ENCODE measurements around the gene MRPS14.

MRPS14 gene

DNA sequence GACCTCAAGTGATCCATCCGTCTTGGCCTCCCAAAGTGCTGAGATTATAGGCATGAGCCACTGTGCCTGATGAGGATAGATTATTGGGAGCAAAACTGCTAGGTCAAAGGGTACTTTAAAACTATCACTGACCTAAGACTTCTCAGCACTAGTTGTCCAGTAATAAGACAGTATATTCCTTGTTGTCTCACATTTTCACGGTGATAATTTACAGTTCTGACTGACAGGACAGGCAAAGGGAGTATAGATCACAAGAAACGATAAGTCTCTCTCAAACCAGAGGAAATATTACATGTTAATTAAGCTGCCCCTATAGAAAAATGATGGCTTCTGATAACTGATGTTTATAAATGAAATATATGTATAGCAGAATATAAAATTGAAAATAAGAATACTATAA is 3.7 kb downstream of the MRPS14 start:
- no peak for DNase-seq

DNA sequence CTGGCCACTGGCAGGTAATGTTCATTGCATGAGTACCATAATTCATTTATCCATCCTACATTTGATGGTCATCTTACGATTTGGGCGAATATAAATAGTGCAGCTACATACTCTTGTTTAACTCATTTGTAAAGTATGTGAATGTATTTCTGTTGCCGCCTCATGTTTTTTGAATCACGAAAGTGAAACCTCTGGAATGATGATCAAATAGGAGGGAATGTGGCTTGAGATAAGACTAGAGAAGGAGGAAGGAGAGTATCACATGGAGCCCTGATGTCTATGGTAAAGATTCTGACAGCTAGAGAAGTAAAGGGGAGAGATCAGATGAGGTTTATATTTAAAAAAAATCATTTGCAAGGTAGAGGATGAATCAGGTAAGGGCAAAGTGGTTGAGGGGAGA is 8.0 kb downstream of the MRPS14 start:
- DNase-seq: no peak

DNA sequence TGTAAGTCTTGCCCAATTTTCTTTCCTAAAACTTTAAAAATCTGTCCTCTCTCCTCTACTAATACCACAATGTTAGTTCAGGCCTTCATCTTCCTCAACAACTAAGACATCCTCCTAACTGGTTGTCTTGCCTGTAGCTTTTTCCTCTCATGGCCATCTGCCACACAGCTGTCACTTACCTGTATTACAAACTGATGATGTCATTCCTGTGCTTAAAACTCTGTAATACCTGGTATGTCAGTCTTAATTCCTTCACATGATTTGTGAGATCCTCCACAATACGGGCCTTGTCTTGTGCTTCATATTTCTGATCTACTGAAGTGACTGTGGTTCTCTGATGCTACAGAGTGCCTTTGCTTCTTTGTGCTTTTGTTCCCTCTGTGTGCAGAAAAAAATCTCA is 9.8 kb downstream of the MRPS14 start:
- no peak for DNase-seq

- no peak for DNase-seq
Measured at GRCh38 chr1:175009532-175009931, 13.7 kb downstream of the MRPS14 start.

- no peak for DNase-seq
Measured at GRCh38 chr1:175005085-175005783, 18.0 kb downstream of the MRPS14 start.

DNA sequence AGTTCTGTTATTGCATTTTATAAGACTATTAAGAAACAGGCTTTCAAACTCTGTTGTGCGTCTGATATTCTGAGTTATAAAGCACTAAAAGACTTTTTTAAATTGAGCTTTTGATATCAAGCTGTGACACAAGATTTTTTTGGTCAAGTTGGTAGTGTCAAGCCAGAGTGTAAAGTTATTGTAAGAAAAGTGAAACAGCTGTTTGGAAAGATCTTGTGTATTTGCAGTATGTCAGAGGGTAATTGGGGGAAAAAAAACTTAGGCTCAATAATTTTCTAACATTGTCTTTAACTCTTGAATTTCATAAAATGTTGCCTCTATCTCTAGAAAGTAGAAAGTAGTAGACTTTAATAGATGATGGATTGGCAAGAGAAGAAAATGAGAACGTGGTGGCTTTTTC is 19.7 kb downstream of the MRPS14 start:
- no peak for DNase-seq

DNA sequence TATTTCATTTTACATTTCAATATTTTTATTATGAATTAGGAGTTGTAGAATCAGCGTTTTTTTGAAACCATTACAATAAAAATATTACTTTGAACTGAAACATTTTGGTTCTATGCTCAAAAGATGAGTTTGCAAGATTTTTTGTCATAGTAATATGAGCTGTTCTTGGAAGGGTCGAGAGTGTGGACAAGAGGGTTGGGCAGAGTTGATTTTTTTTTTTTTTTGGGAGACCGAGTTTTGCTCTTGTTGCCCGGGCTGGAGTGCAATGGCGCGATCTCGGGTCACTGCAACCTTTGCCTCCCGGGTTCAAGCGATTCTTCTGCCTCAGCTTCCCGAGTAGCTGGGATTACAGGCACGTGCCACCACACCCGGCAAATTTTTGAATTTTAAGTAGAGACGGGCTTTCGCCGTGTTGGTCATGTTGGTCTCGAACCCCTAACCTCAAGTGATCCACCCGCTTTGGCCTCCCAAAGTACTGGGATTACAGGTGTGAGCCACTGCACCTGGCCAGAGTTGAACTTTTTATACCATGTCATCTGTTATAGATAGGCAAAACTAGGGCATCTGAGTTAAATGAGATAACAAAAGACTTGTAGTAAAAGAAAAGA is 20.2 kb downstream of the MRPS14 start:
- no peak for DNase-seq

- DNase-seq: no peak
Measured at GRCh38 chr1:175000697-175001187, 22.5 kb downstream of the MRPS14 start.

- DNase-seq: no peak
Measured at GRCh38 chr1:174999936-175000696, 23.1 kb downstream of the MRPS14 start, which contains the start of gene CACYBP. TSS of gene CACYBP (plus strand) at chr1:174999947. CDS start at chr1:175000181, 234 bp downstream.

DNA sequence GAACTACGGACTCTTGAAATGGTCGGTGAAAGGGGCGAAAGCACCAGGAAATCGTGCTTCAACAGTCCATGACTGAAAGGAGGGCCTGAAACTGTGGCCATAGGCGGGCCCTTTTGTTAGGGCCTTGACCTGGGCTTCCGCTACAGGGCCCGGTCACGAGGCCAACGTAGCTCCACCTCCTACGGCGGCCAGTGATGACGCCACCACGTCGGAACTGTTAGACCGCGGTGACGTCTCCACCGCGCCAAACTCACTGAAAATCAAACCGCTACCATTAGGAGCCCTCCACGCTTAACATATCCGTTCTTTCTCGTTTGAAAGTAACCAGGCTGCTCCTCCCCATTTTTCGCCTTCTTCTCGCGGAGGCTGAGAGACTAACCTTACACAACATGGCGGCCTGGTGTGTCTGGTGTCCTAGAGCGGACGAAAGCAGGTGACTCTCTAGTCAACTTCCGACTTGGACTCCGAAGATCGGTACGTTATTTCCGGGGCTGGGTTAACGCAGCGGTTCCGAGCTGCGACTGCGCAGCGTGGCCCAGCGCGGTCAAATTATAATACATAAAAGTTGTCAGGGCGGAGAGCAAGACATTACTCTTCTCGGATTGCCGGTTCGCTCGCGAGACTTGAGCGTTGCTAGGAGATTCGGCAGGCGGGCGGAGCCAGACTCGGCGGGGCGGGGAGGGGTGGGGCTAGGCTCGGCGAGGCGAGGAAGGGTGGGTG is 23.8 kb downstream of the MRPS14 start:
- DNase-seq: peak; percentile 99

- no peak for DNase-seq
Measured at GRCh38 chr1:174998569-174999215, 24.5 kb downstream of the MRPS14 start.

DNA sequence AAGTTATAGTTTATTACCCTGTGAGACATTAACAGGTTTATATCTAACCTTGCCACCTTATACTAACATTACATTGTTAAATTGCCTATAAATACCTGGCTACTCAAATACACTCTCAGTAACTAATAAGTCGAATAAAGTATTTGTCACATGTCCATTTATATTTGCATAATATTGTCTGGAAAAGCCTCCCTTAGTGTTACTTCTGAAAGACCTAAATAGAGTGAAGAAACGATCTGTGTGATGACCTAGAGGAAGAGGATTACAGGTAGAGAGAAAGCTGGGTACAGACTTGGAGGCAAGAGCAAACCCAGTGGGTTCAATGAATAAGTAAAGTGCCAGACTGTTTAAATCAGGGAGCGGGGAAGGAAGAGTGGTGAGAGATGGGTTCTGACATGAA is 26.2 kb downstream of the MRPS14 start:
- DNase-seq: no peak

DNA sequence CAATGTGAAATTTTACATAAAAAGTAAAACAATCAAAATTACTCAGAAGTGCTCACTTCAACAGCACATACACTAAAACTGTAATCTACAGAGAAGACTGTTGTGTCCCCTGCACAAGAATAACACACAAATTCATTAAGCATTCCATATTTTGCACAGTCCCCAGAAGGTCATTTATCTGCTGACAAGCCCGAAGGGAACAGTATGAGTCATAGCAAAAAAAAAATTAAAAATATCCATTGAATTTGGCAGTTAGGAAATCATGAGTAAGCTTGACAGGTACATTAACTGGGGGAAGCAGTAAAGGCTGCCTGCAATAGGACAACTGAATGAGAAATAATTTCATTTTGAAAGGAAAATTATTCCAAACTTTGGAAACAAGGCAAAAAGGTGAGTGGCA is 26.7 kb downstream of the MRPS14 start:
- no peak for DNase-seq

DNA sequence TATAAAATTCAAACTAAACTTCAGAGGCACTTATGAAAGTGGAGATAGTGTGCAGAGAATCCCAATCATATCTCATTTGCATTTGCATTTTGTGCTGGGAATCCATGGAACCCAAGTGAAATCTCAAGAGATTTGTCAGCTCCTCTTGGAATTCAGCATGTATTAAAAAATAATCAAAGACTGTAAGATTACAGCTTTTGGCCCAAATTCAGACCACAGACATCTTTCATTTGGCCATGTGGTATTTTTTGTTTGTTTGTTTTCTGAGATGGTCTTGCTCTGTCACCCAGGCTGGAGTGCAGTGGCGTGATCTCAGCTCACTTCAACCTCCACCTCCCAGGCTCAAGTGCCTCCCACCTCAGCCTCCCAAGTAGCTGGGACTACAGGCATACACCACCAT is 27.3 kb downstream of the MRPS14 start:
- DNase-seq: no peak

GRCh38 chr1:174995121-174995520 is 28.1 kb downstream of the MRPS14 start:
- DNase-seq: no peak

DNA sequence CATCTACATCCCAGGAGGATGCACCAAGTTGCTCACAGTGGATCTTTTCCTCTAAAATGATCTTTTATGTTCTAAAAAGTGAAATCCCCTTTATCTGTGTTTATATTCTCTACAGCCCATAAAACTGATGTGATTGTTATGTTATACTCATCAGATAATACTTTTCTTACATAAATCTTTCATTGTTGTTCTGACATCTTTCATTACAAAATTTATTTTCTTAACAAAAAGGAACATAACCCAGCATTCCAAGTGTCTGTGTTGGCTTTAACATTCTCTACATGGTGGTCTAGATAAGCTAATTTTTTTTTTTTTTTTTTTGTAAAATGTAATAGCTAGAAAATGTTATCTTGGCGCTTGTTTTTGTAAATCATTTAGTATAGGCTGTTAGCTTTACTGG is 31.8 kb downstream of the MRPS14 start:
- no peak for DNase-seq

GRCh38 chr1:174990382-174990999 is 32.7 kb downstream of the MRPS14 start:
- no peak for DNase-seq

DNA sequence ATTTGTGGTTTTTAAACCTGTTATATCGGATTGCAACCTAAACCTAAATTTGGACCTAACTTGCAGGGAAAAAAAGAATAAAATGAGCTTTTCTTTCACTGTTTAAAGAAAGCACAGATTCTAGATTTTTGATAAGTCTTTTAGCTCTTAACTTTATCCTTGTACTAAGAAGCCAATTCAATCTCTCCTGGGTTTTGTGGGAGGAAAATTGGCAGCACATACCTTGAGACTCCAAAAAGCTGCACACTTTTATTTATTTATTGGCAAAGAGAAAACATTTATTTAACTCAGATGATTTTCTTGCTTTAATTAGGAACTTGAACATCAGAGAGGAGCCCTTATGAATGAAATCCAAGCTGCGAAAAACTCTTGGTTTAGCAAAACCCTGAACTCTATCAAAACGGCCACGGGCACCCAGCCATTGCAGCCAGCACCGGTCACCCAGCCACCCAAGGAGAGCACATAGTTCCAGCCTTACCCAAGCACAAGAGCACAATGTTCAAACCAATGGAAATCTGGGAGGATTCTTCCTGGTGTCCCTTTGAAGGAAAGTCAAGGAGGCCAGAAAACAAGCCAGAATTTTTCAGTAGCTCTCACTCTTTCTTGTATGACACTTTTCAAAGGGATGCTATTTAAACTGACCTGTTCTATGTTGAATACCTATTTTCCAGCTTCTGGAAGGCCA is 33.5 kb downstream of the MRPS14 start:
- DNase-seq: no peak

DNA sequence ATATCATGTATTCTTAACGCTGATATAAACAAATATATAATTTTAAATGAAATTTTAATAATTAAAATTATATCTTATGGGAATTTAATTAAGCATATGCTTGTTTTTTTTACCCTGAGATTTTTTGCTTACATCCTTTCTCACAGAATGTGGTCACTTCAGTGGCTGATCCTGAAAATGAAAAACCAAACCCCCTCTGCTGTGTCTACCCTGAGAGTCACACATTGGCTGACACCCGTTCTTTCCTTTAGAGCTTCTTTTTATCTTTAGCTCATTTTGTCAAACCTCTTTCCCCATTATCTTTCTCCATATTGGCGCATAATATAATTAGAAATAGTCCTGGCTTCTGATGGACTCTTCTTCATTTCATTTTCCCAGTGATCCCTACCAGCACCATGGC is 34.2 kb downstream of the MRPS14 start:
- DNase-seq: no peak

GRCh38 chr1:174988539-174988938 is 34.7 kb downstream of the MRPS14 start:
- DNase-seq: no peak

DNA sequence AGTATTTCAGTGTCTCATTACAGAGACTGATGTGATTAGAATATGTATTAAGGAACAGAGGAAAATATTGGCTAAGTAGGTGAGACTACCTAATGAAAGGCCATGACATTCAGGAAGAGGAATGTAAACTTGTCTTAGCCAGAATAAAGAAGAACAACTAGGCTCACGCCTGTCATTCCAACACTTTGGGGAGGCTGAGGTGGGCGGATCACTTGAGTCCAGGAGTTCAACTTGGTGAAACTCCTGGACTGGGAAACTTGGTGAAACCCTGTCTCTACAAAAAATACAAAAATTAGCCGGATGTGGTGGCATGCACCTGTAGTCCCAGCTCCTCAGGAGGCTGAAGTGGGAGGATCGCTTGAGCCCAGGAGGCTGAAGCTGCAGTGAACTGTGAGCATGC is 38.3 kb downstream of the MRPS14 start:
- no peak for DNase-seq
